GM12878 (cell line): ENCODE data around the gene TESK2. TPM values are rescaled to one million over a fixed set of nuclear protein-coding genes. Genes with fewer than 3 reads are reported as not detected.

Source experiments
- CREM ChIP-seq: IDR thresholded peaks from 2 replicates; pipeline ENCODE4 v1.6.1; 2014; ENCODE audit warnings: antibody characterized with exemption, low read depth
- GABPA ChIP-seq: IDR thresholded peaks from 2 replicates; pipeline ENCODE4 v1.6.1; 2014; ENCODE audit warnings: antibody characterized with exemption, low read depth, mild to moderate bottlenecking, inconsistent platforms
- MEF2A ChIP-seq: IDR thresholded peaks from 2 replicates; pipeline ENCODE4 v1.6.1; 2011; ENCODE audit warnings: low read depth, mild to moderate bottlenecking, low read length, moderate library complexity; ENCODE audit not compliant: insufficient read depth
- MEF2B ChIP-seq: fragments of 450-650 bp; IDR thresholded peaks from 2 replicates; pipeline ENCODE4 v1.6.1; 2018; ENCODE audit warnings: mild to moderate bottlenecking, moderate library complexity; ENCODE audit not compliant: partially characterized antibody, poor library complexity, severe bottlenecking
- PAX8 ChIP-seq: fragments of 450-650 bp; IDR thresholded peaks from 2 replicates; pipeline ENCODE4 v1.6.1; 2017; ENCODE audit warnings: mild to moderate bottlenecking, moderate library complexity
- STAT1 ChIP-seq: fragments of 450-650 bp; conservative IDR thresholded peaks from 2 replicates; pipeline ENCODE4 v1.6.1; 2014; ENCODE audit warnings: antibody characterized with exemption, mild to moderate bottlenecking
- SUZ12 ChIP-seq: fragments of 200-600 bp; sonication (generic); IDR thresholded peaks from one replicate; pipeline ENCODE4 v1.6.1; 2018; ENCODE audit warnings: antibody characterized with exemption, mild to moderate bottlenecking; ENCODE audit not compliant: unreplicated experiment
- WRNIP1 ChIP-seq: IDR thresholded peaks from 2 replicates; pipeline ENCODE4 v1.6.1; 2011; ENCODE audit warnings: low read depth, low read length, improper control_type of control experiment, borderline replicate concordance
- ZNF24 ChIP-seq: fragments of 450-650 bp; IDR thresholded peaks from 2 replicates; pipeline ENCODE4 v1.6.1; 2017; ENCODE audit warnings: antibody characterized with exemption, mild to moderate bottlenecking
- ZNF384 ChIP-seq: IDR thresholded peaks from 2 replicates; pipeline ENCODE4 v1.6.1; 2012; ENCODE audit warnings: low read depth, mild to moderate bottlenecking, low read length, improper control_type of control experiment, borderline replicate concordance
- polyA plus RNA-seq, 11 experiments: library from polyadenylated mRNA; depleted of rRNA in 4 of 11; unstranded in 6 of 11; stranded (reverse) in 5 of 11; fragments of >200 nt; fragmentation: Nextera tagmentation in 4 of 11; fragmentation: Illumina TruSeq in 1 of 11; extraction: Ambion mirVana in 4 of 11; extraction: Trizol in 1 of 11; gene quantifications; 1 replicate in 1 of 11; 2 replicates in 10 of 11; pipeline versions ENCODE4 v1.2.1 to v1.2.3, GENCODE V29; 2011 to 2016; ENCODE audit warnings: inconsistent platforms in 2 of 11, missing spikeins in 2 of 11, low read depth in 1 of 11
- total RNA-seq, 4 experiments: library from RNA; depleted of rRNA in 3 of 4; stranded (reverse); fragments of >200 nt in 3 of 4; fragmentation: Illumina TruSeq in 1 of 4; extraction: Trizol in 1 of 4; gene quantifications; 2 replicates each; pipeline versions ENCODE4 v1.2.1 to v1.2.3, GENCODE V29; 2013 to 2021
- TF ChIP-seq, protein P1 (sequence below): fragments of 150-350 bp; IDR thresholded peaks from 2 replicates; pipeline ENCODE4 v1.6.1; 2016; ENCODE audit warnings: low read depth, low read length
- TF ChIP-seq, protein P2 (sequence below), 3 experiments: IDR thresholded peaks in 2 of 3; conservative IDR thresholded peaks in 1 of 3; 2 replicates each; pipeline ENCODE4 v1.5.1; 2011; ENCODE audit warnings: low read depth in 3 of 3, low read length in 3 of 3, mild to moderate bottlenecking in 3 of 3, control low read depth in 2 of 3, moderate library complexity in 2 of 3, inconsistent platforms in 1 of 3, mixed read lengths in 1 of 3; ENCODE audit not compliant: control insufficient read depth in 2 of 3, insufficient read depth in 1 of 3; ENCODE audit errors: extremely low read depth in 1 of 3
- TF ChIP-seq, protein P3 (sequence below): fragments of 450-650 bp; IDR thresholded peaks from 2 replicates; pipeline ENCODE4 v1.6.1; 2016; ENCODE audit warnings: mild to moderate bottlenecking, moderate library complexity, borderline replicate concordance

TESK2 gene
- total and polyA plus RNA-seq, 10 of the 15 experiments (the other 5 are each of a cell fraction or from before 2014, with no cell fraction given) = 2.2 to 10.0 (median 5.7) TPM

DNA sequence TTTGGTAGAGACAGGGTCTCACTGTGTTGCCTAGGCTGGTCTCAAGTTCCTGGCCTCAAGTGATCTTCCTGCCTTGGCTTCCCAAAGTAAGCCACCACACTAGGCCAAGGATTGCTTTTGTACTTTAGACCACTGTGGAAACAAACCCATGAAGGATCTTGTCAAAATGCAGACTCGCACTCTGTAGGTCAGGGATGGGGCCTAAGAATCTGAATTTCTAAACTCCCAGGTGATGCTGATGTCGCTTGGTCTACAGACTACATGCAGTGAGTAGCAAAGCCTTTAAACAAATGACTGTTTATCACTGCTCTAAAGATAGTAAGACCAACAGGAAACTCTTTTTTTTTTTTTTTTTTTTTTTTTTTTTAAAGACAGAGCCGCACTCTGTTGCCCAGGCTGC lies 96.6 kb downstream of the TESK2 start (continued):
- TF ChIP-seq PAX8 (no peak), GABPA (0 out of 2 replicates have a peak, but pooled peaks have one; percentile 27), MEF2A (peak; percentile 89), STAT1 (no peak), SUZ12 (no peak), WRNIP1 (0 out of 2 replicates have a peak, but pooled peaks have one; percentile 55), MEF2B (peak; percentile 60), ZNF384 (peak; percentile 94), CREM (peak; percentile 7), ZNF24 (no peak)
- TF ChIP-seq, protein P1, sequence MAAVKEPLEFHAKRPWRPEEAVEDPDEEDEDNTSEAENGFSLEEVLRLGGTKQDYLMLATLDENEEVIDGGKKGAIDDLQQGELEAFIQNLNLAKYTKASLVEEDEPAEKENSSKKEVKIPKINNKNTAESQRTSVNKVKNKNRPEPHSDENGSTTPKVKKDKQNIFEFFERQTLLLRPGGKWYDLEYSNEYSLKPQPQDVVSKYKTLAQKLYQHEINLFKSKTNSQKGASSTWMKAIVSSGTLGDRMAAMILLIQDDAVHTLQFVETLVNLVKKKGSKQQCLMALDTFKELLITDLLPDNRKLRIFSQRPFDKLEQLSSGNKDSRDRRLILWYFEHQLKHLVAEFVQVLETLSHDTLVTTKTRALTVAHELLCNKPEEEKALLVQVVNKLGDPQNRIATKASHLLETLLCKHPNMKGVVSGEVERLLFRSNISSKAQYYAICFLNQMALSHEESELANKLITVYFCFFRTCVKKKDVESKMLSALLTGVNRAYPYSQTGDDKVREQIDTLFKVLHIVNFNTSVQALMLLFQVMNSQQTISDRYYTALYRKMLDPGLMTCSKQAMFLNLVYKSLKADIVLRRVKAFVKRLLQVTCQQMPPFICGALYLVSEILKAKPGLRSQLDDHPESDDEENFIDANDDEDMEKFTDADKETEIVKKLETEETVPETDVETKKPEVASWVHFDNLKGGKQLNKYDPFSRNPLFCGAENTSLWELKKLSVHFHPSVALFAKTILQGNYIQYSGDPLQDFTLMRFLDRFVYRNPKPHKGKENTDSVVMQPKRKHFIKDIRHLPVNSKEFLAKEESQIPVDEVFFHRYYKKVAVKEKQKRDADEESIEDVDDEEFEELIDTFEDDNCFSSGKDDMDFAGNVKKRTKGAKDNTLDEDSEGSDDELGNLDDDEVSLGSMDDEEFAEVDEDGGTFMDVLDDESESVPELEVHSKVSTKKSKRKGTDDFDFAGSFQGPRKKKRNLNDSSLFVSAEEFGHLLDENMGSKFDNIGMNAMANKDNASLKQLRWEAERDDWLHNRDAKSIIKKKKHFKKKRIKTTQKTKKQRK = no peak
- TF ChIP-seq, protein P2, sequence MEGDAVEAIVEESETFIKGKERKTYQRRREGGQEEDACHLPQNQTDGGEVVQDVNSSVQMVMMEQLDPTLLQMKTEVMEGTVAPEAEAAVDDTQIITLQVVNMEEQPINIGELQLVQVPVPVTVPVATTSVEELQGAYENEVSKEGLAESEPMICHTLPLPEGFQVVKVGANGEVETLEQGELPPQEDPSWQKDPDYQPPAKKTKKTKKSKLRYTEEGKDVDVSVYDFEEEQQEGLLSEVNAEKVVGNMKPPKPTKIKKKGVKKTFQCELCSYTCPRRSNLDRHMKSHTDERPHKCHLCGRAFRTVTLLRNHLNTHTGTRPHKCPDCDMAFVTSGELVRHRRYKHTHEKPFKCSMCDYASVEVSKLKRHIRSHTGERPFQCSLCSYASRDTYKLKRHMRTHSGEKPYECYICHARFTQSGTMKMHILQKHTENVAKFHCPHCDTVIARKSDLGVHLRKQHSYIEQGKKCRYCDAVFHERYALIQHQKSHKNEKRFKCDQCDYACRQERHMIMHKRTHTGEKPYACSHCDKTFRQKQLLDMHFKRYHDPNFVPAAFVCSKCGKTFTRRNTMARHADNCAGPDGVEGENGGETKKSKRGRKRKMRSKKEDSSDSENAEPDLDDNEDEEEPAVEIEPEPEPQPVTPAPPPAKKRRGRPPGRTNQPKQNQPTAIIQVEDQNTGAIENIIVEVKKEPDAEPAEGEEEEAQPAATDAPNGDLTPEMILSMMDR (IDR thresholded peaks at IDR 0.05 in 2 of 3, conservative IDR thresholded peaks at IDR 0.05 in 1 of 3; ENCODE audit: control insufficient read depth in 2 of 3, extremely low read depth in 1 of 3, insufficient read depth in 1 of 3, low read depth in 3 of 3, low read length in 3 of 3) = no peak
- TF ChIP-seq, protein P3, sequence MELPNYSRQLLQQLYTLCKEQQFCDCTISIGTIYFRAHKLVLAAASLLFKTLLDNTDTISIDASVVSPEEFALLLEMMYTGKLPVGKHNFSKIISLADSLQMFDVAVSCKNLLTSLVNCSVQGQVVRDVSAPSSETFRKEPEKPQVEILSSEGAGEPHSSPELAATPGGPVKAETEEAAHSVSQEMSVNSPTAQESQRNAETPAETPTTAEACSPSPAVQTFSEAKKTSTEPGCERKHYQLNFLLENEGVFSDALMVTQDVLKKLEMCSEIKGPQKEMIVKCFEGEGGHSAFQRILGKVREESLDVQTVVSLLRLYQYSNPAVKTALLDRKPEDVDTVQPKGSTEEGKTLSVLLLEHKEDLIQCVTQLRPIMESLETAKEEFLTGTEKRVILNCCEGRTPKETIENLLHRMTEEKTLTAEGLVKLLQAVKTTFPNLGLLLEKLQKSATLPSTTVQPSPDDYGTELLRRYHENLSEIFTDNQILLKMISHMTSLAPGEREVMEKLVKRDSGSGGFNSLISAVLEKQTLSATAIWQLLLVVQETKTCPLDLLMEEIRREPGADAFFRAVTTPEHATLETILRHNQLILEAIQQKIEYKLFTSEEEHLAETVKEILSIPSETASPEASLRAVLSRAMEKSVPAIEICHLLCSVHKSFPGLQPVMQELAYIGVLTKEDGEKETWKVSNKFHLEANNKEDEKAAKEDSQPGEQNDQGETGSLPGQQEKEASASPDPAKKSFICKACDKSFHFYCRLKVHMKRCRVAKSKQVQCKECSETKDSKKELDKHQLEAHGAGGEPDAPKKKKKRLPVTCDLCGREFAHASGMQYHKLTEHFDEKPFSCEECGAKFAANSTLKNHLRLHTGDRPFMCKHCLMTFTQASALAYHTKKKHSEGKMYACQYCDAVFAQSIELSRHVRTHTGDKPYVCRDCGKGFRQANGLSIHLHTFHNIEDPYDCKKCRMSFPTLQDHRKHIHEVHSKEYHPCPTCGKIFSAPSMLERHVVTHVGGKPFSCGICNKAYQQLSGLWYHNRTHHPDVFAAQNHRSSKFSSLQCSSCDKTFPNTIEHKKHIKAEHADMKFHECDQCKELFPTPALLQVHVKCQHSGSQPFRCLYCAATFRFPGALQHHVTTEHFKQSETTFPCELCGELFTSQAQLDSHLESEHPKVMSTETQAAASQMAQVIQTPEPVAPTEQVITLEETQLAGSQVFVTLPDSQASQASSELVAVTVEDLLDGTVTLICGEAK = peak; percentile 21; the same call in 1 of the 2 replicates
- TF ChIP-seq, all 136 proteins: peak for 16
